PC-9 (cell line): ENCODE data around the gene UBE2O.

Experiments
- CTCF ChIP-seq: fragments of 200-600 bp; sonication (generic); conservative IDR thresholded peaks from 2 replicates; pipeline ENCODE4 v1.6.1; 2017; ENCODE audit warnings: mixed run types, antibody characterized with exemption, mild to moderate bottlenecking, moderate library complexity
- EZH2 ChIP-seq: fragments of 200-600 bp; sonication (generic); IDR thresholded peaks from 2 replicates; pipeline ENCODE4 v1.8.0; 2017; ENCODE audit warnings: antibody characterized with exemption, low read depth

DNA sequence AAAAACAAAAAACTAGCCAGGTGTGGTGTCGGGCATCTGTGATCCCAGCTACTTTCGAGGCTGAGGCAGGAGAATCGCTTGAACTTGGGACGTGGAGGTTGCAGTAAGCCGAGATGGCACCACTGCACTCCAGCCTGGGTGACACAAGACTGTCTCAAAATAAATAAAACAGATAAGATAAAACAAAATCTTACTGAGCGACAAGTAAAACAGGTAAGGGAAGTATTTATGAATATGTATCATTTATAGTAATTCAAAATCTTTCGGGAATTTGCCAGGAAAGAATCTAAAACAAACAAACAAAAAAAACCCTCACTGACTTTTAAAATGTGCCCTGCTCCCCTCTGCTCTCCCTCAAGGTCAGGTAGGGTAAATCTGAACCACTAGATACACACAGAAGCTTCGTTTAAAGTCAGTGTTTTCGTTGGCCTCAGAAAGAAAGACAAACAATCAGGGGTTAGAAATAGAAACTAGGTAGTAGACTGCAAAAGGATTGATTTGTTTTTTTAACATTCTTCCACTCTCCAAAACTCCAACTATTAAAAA is 101.4 kb downstream of the UBE2O start:
- TF ChIP-seq CTCF: no peak
- TF ChIP-seq EZH2: no peak
